NAMALWA (cell line): Measurements from ENCODE around the gene CTDP1.
A peak's percentile ranks its signal among the peaks of the same experiment; 100 is the strongest.

Source experiments
- DNase-seq: peaks from one replicate; pipeline ENCODE4 v3.0.0-alpha.2; 2015; ENCODE audit warnings: low spot score

Gene CTDP1

DNA sequence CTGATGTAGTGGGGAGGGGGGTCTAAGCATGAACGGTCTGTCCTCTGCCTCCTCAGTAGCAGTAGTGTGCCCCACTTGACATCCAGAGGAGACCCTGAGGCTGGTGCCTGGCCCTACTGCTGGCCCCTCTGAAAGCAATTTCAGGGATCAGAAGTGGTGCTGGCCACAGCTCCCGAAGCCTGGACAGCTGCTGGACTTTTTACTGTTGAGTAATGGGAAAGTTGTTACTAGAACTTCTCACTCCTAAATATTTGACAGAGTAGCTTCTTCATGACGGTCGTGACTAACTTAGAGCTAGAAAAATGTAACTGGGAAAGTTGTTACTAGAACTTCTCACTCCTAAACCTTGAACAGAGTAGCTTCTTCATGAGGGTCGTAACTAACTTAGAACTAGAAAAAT, 23.3 kb downstream of the CTDP1 start:
- DNase-seq: no peak

DNA sequence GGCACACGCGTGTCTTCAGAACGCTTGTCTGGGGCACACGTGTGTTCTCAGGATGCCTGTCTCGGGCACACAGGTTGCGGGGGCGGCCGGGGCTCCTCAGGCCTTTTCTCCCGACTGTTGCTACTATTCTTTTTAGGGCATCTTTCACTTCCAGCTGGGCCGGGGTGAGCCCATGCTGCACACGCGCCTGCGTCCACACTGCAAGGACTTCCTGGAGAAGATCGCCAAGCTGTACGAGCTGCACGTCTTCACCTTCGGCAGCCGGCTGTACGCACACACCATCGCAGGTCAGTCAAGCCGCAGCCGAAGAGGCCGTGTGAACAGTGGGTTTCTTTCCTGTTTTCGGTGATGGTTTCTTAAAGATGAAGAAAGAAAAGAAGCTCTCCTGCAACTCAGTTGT, 25.0 kb downstream of the CTDP1 start:
- no peak for DNase-seq

DNA sequence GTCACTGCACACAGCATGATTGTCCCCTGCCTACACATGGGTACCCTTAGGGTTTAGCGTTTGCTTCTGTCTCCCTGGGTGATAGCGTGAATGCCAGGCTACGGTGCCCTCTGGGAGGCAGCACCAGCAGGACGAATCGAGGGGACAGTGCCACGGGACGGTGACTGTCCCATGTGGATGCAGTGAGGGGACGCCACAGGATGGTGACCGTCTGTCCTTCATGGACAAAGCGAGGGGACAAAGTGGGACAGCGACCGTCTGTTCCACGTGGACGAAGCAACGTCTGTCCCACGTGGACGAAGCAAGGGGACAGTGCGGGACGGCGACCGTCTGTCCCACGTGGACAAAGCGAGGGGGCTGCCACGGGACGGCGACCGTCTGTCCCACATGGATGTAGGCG, 25.7 kb downstream of the CTDP1 start:
- no peak for DNase-seq

DNA sequence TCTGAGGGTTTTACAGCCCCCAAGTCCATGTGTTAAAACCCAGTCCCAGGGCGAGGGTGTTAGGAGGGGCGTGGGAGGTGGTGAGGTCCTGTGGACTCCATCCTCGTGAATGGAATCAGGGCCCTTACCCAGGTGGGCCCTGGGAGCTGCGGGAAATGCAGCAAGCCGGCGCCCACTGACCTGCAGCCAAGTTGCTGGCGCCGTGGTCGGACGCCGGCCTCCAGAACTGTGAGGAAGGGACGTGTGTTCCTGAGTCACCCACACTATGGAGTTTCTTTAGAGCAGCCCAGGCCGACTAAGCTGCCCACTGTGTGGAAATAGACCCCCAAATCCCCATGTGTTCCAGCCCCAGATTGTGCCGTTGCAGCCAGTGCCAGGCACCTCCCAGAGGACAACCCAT, 26.4 kb downstream of the CTDP1 start:
- DNase-seq: no peak

DNA sequence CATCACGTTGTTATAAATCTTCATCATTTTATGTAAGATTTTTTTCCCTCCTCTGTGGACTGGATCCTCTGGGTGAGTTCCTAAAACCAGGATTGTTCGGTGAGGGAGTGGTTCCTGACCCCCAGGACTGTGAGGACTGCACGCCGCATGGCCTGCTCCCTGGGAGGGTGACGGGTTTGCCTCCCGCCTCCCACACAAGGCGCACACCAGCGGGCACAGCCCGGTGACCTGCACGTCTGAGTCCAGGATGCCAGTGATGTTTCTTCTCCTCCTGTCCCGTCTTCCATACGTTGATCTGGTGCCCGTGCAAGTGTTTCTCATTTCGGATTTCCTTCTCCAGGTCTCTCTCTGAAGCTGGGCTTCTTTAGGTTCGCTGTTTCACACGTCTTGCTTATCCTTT, 27.1 kb downstream of the CTDP1 start:
- DNase-seq: no peak

DNA sequence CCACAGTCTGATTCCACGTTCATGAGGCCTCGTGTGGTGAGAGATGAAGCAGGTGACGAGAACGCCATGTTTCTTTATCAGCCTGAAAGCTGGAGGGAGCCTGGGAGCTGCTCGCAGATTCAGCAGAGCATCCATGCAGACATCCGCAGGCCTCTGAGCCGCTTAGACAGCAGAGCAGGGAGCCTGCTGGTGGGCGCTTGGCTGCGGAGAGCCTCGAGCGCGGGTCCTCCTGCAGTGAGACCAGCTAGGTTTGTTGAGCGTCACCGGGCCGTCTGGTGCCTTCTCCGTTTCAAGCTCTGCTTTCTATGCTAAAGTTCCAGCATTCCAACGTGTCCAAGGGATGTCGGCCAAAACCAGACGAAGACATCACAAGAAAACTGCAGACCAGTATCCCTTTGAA, 27.6 kb downstream of the CTDP1 start:
- no peak for DNase-seq

DNA sequence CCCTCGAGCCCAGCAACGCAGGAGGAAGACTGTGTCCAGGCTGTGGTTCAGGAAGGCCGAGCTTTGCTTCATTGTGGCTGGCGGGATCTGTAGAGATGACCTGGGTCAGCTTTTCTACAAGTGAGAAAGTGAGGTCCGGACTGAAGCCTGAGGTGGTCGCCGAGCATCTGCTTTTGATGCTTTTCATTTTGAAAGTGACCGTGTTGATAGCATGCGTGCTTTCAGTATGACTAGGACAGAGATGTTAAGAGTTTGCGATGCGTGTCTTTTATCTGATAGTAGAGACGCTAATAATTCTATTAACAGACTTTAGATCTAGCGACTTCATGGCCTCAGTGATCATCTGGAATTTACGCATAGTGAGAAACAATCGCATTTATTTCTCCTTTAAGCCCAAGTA, 28.1 kb downstream of the CTDP1 start:
- DNase-seq: no peak

DNA sequence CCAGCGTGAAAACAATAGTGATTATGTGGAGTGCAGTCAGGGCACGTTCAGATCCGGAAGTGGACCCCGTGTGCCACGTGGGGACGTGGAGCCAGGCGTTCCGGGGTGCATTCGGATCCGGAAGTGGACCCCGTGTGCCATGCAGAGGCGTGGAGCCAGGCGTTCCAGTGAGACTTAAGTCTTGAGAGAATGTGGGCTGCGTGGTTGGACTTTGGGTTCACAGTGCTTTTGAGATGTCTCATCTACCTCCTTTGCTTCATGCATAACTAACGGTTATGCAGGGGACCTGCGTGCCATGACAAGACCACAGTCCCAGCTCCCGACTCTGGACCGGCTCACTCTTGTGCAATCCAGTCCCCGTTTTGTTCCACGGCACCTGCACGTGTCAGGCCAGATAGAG, 28.8 kb downstream of the CTDP1 start:
- no peak for DNase-seq

DNA sequence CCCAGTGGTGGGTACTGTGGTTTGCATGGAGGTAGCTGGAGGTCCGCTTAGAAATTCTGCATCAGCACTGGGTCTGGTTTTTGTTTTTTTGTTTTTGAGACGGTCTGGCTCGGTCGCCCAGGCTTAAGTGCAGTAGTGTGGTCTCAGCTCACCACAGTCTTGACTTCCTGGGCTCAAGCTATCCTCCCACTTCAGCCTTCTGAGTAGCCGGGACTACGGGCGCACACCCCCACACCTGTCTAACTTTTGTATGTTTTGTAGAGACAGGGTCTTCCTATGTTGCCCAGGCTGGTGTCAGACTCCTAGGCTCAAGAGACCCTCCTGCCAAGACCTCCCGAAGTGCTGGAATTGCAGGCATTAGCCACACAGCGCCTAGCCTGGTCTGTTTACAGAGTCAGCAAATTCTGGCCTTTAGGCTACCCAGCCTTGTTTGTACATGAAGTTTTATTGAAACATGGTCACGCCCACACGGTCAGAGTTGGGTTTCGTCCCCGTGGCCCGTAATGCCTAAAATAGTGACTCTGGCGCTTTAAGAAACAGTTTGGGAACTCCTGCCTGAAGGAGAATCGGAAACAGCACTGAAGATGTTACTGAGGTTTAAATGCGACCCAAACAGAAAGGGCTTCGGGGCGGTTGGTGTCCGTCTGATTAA, 32.7 kb downstream of the CTDP1 start:
- no peak for DNase-seq

DNA sequence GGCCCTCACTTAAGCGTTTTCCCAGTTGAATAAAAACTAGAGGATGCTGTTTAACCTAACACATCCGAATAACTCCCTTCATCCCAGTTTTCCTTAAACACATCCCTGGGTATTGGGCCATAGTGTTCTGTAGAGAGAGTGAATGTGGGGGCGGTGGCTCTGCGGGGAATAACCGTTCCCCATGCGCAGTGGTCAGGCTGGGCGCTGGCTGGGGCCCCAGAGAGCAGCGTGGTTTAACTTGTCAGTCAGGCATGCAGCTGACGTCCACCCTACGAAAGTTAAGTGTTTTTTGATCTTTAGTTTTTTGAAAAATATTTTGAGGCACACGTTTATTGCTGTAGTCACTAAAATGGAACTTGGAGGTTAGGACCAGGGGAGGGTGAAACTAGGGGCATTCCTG, 33.7 kb downstream of the CTDP1 start:
- DNase-seq: no peak

DNA sequence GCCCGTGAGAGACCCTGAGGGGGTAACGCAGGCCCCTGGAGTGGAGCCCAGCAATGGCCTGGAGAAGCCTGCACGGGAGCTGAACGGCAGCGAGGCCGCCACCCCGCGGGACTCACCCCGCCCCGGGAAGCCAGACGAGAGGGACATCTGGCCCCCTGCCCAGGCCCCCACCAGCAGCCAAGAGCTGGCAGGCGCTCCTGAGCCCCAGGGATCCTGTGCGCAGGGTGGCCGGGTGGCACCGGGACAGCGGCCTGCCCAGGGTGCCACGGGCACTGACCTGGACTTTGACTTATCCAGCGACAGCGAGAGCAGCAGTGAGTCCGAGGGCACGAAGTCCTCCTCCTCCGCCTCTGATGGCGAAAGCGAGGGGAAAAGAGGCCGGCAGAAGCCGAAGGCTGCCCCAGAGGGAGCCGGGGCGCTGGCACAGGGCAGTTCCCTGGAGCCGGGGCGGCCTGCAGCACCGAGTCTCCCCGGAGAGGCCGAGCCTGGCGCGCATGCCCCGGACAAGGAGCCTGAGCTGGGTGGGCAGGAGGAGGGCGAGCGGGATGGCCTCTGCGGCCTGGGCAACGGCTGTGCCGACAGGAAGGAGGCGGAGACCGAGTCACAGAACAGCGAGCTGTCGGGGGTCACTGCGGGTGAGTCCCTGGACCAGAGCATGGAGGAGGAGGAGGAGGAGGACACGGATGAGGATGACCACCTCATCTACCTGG, 35.1 kb downstream of the CTDP1 start:
- no peak for DNase-seq

DNA sequence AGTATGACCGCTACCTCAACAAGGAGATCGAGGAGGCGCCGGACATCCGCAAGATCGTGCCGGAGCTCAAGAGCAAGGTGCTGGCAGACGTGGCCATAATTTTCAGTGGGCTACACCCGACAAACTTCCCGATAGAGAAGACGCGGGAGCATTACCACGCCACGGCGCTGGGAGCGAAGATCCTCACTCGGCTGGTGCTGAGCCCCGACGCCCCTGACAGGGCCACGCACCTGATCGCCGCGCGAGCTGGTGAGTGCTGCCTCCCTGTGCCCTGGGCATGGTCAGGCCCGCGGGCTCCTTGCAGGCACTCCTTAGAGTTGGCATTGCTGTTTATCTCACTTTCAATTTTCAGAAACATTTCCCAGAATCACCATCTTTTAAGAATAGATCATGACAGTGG, 35.7 kb downstream of the CTDP1 start:
- no peak for DNase-seq

DNA sequence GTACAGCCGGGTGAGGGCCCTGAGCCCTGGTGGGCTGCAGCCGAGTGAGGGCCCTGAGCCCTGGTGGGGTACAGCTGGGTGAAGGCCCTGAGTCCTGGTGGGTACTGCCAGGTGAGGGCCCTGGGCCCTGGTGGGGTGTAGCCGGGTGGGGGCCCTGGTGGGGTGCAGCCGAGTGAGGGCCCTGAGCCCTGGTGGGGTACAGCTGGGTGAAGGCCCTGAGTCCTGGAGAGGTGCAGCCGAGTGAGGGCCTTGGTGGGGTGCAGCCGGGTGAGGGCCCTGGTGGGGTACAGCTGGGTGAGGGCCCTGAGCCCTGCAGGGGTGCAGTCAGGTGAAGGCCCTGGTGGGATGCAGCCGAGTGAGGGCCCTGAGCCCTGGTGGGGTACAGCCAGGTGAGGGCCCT, 37.5 kb downstream of the CTDP1 start:
- no peak for DNase-seq

DNA sequence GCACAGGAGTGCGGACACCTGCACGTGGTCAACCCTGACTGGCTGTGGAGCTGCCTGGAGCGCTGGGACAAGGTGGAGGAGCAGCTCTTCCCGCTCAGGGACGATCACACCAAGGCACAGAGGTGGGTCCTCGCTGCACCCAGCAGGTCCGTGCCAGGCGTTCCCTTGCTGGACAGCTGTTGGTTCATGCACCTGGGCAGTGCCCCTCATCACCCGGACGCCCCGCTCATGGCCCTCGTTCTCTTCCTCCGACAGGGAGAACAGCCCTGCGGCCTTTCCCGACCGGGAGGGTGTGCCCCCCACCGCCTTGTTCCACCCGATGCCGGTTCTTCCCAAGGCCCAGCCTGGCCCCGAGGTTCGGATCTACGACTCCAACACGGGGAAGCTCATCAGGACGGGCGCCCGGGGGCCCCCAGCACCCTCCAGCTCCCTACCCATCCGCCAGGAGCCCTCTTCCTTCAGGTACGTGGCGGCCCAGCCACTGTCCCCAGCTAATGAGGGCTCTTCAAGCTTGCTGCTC, 38.0 kb downstream of the CTDP1 start:
- DNase-seq: no peak

DNA sequence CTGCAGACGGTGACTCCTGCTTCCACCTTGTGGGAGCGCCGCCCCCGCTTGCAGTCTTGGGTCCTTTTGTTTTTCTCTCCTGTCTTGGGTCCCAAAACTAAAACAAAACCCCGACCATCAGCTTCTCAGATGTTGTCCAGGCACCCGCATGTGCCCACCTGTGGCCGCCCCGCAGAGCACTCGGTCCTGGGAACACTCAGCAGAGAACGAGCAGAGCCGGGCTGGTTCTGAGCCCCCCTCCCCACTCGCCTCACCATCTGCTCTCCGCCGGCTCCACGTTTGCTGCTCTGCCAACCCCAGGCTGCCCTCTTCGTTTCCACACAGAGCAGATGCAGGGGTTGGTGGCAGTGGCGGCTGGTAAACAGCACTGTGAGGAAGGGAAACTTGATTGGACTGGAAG, 38.5 kb downstream of the CTDP1 start:
- DNase-seq: no peak

DNA sequence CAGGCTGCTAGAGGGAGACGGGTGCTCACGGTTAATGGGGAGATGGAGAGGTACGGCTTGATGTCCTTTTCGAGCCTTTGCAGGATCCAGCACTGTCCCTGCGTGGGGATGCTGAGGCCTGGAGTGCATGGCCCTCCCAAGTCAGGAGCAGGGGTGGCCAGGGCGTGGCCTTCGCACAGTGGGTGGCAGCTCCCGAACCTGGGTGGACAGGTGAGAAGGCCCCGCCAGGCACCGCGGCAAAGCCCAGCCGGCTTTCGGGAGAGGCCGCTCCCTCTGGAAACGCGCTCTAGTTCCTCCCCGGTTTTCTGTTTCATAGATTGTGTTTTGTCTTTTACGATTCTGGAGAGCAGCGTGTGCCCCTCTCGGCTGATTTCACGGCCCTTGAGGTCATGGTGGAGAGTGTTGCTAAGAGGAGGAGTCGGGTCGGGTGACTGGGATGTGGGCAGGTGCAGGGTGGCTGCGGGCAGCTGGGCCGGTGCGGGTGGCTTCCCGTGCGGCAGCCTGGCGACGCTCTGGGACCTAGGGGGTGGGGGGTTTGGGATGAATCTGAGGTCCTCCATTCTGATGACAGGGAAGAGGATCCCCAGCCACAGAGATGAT, 39.4 kb downstream of the CTDP1 start:
- DNase-seq: no peak

DNA sequence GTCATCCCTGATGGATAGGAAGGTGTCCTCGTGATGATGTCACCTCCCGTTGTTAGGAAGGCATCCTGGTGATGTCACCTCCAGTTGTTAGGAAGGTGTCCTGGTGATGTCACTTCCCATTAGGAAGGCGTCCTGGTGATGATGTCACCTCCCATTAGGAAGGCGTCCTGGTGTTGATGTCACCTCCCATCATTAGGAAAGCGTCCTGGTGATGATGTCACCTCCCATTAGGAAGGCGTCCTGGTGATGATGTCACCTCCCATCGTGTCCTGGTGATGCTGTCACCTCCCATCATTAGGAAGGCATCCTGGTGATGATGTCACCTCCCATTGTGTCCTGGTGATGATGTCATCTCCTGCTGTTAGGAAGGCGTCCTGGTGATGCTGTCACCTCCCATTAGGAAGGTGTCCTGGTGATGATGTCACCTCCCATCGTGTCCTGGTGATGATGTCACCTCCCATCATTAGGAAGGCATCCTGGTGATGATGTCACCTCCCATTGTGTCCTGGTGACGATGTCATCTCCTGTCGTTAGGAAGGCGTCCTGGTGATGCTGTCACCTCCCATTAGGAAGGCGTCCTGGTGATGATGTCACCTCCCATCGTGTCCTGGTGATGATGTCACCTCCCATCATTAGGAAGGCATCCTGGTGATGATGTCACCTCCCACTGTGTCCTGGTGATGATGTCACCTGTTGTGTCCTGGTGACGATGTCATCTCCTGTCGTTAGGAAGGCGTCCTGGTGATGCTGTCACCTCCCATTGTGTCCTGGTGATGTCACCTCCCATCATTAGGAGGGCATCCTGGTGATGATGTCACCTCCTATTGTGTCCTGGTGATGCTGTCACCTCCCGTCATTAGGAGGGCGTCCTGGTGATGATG, 40.1 kb downstream of the CTDP1 start:
- peak; percentile 25 for DNase-seq

DNA sequence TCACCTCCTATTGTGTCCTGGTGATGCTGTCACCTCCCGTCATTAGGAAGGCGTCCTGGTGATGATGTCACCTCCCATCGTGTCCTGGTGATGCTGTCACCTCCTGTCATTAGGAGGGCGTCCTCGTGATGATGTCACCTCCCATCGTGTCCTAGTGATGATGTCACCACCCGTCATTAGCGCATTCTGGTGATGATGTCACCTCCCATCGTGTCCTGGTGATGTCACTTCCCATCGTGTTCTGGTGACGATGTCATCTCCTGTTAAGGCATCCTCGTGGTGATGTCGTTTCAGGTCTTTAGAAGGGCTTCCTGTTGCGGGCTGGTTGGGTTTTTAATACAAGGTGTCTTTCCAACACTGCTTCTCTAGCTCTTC, 40.7 kb downstream of the CTDP1 start:
- peak; percentile 33 for DNase-seq

DNA sequence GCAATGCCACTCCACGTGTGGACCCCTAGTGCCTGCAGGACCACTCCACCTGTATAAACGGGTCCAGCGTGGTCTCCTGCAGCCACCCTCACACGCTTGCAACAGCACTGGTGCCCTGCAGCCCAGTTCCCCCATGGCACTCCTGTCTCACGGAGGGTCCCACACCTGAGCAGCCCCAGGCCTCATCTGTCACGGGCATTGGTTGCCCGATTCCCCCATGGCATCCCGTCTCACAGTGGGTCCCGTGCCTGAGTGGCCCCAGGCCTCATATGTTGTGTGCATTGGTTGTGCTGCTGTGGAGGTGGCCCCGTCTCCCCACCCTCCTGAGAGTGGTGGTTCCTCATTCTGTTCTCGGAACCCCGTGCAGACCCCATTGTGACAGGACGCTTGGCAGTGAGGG, 43.4 kb downstream of the CTDP1 start:
- no peak for DNase-seq

DNA sequence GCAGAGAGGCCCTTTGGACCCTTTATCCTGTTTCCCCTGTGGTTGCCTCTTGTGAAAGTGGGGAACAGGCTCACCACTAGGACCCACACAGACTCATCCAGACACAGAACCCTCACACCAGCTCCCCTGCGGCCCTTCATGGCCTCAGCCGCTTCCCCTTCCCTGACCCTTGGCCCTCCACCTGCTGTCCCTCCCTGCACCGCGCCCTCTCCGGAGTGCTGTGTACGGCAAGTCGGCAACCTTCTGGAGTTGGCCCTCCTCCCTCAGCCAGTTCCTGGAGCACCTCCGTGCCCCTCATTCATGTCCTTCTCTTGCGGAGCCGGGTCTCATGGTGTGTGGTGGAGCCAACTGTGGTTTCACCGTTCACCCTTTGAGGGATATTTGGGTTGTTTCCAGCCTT, 44.0 kb downstream of the CTDP1 start:
- no peak for DNase-seq

DNA sequence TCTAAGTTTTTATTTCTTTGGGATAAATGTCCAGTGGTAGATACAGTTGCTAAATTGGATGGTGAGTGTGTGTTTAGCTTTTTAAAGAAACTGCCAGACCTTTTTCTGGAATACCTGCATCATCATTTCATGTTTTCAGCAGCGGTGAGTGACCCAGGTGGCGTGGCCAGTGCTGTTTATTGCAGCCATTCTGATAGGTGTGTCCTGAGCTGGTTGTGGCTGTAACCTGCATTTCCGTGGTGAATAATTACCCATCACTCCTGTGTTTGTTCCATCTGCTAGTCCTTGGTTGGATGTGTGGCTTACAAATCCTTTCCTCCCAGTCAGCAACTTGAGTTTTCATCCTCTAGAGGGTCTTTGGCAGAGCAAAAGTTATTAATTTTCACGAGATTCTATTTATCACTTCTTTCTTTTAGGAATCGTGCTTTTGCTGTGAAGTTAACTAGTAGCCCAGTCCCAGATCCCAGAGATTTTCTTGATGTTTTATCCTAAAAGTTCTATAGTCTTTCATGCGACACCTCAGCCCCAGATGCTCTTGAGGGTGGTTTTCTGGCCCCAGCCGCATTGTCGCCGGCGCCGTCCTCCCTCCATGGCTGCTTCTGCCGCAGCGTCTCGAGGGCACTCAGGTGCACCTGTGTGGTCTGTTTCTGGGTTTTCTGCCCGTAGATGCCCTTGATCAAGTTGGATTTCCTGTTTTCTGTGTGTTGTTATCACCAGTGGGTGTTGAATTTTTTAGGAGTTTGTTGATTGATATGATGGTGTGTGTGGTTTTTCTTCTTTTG, 44.9 kb downstream of the CTDP1 start:
- no peak for DNase-seq

DNA sequence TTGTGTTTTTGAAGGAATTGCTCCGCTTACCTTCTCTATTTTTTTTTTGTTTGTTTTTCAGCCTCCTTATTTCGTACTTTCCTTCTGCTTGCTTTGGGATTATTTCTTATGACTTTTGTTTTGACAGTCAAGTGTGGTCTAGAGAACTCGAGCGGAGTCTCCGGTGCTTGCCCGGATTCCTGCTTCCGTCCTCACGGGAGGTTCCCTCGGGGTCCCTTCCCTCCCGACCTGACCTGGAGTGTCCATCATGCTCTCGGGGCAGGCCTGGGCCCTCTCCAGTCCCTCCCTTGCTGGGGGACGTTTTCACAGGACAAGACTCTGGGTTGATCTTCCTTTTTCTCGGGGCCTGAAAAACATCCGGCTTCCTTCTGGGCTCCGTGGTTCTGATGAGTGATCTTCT, 45.9 kb downstream of the CTDP1 start:
- DNase-seq: no peak
